Fibroblast of villous mesenchyme (primary cell): ENCODE results near the gene FBXO48. TPM values are rescaled to one million over a fixed set of nuclear protein-coding genes. Genes with fewer than 3 reads are reported as not detected.
A peak's percentile ranks its signal among the peaks of the same experiment; 100 is the strongest.

Experiments
- DNase-seq: peaks from one replicate; pipeline ENCODE4 v3.0.0-alpha.2; 2010; ENCODE audit warnings: low read depth
- H3K4me3 ChIP-seq: 2 replicates; pipeline ENCODE4 v1.5.1; 2011; ENCODE audit warnings: low read depth, mild to moderate bottlenecking, low read length
- CTCF ChIP-seq: IDR thresholded peaks from 2 replicates; pipeline ENCODE4 v1.5.1; 2012; ENCODE audit warnings: low read depth, mild to moderate bottlenecking, low read length; ENCODE audit not compliant: insufficient read depth
- total RNA-seq: library from RNA; depleted of rRNA; stranded (reverse); fragments of >200 nt; gene quantifications from 2 replicates; pipeline ENCODE4 v1.2.3, GENCODE V29; 2012

FBXO48 gene
- total RNA-seq, 1 donor, result 0.86 TPM

- TF ChIP-seq CTCF, result no peak
- DNase-seq, result peak; percentile 28
- H3K4me3 ChIP-seq, result no peak overlapping the region
Measured at GRCh38 chr2:68465081-68465916, 1.8 kb downstream of the FBXO48 start.

GRCh38 chr2:68464651-68465050 lies 2.4 kb downstream of the FBXO48 start:
- TF ChIP-seq CTCF, result no peak
- no peak overlapping the region for H3K4me3 ChIP-seq
- no peak for DNase-seq

GRCh38 chr2:68463287-68463877 lies 3.7 kb downstream of the FBXO48 start:
- peak; percentile 77 for TF ChIP-seq CTCF
- no peak overlapping the region for H3K4me3 ChIP-seq
- DNase-seq, result peak; percentile 71

GRCh38 chr2:68458981-68459380 lies 8.1 kb downstream of the FBXO48 start:
- no peak overlapping the region for H3K4me3 ChIP-seq
- TF ChIP-seq CTCF, result no peak
- DNase-seq, result peak; percentile 10

- TF ChIP-seq CTCF, result no peak
- H3K4me3 ChIP-seq, result no peak overlapping the region
Measured at GRCh38 chr2:68456198-68456597, 10.9 kb downstream of the FBXO48 start.

GRCh38 chr2:68454719-68455118 lies 12.4 kb downstream of the FBXO48 start:
- TF ChIP-seq CTCF, result no peak
- DNase-seq, result no peak
- H3K4me3 ChIP-seq, result no peak overlapping the region

More at GRCh38 chr2:68456198-68456597, 10.9 kb downstream of the FBXO48 start:
- DNase-seq, result no peak
